Heart left ventricle (tissue), 13 donors: ENCODE measurements around the gene GPR156.

Experiments
- POLR2A ChIP-seq, 2 donors: fragments of 450-650 bp; IDR thresholded peaks; one replicate each; pipeline ENCODE4 v1.6.1; 2017; ENCODE audit warnings: antibody characterized with exemption in 2 of 2, mild to moderate bottlenecking in 2 of 2, moderate library complexity in 2 of 2
- TF ChIP-seq, protein P1 (sequence below), 12 donors: fragments of 200-600 bp; sonication (generic) in 4 of 12; IDR thresholded peaks; one replicate each; pipeline versions ENCODE4 v1.5.0 to v1.8.0; 2018 to 2022; ENCODE audit warnings: antibody characterized with exemption in 12 of 12, mild to moderate bottlenecking in 5 of 12
- donor health status: ischemic (EF 13 %, LVEDD 7.1; RV severe dilation, severe dysfunction).
- donor health status: DM: no; HTN: yes; CAD: no.
- donor health status: DM: no; HTN: no; CAD: no.
- donor health status: ischemic (EF 25% LVEDD 6.9; RV normal size, moderate dysfunction).
- donor health status: ischemic (EF 25% LVEDD 5.7; RV mildly dilated, moderate dysfunction).
- donor health status: ischemic (EF 35%, LVEDD 5.7; RV mildly dilated, moderate dysfunction).
- donor health status: nonischemic (EF 11% LVEDD 7.7; RV severe dilation, severe dysfunction).
- donor health status: DM: yes; HTN: yes; CAD: no.
- donor health status: PGD.
- donor health status: ischemic (EF 29% LVEDD 5.4; RV normal size, mild dysfunction).
- donor health status: nonischemic (EF 23%, LVEDD 6.1; RV moderate dilation, normal function).

DNA sequence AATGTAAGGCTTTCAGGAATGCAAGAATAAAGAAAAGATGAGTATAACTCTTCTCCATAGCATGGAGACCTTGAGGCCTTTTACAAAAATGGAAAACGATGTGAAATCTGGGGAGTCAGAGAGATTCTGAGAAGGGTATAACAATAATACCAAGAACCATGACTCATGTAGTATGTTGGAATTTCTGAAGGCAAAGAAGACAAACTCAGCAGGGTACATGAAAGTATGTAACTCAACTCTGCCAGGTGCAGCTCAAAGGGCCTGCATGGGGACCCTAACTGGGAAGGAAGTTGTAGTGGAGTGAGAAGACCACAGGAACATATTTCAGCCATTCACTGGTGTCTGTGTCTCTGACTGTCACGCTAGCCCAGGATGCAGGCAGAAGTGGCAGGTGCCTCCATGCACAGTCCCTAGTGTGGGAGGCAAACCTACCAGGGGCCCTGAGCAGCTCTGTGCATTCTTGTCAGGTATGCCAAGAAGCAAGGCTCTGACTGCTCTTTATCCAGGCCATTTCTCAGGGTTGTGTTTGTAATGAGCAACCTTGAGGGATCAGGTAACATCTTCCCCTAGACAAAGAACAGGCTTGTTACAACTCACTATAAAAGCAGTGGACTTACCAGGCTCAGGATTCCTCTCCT lies 57.2 kb downstream of the GPR156 start:
- TF ChIP-seq, protein P1, sequence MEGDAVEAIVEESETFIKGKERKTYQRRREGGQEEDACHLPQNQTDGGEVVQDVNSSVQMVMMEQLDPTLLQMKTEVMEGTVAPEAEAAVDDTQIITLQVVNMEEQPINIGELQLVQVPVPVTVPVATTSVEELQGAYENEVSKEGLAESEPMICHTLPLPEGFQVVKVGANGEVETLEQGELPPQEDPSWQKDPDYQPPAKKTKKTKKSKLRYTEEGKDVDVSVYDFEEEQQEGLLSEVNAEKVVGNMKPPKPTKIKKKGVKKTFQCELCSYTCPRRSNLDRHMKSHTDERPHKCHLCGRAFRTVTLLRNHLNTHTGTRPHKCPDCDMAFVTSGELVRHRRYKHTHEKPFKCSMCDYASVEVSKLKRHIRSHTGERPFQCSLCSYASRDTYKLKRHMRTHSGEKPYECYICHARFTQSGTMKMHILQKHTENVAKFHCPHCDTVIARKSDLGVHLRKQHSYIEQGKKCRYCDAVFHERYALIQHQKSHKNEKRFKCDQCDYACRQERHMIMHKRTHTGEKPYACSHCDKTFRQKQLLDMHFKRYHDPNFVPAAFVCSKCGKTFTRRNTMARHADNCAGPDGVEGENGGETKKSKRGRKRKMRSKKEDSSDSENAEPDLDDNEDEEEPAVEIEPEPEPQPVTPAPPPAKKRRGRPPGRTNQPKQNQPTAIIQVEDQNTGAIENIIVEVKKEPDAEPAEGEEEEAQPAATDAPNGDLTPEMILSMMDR (IDR thresholded peaks at IDR 0.05): no peak
- TF ChIP-seq POLR2A (IDR thresholded peaks at IDR 0.05): no peak
